Fibroblast of lung (primary cell): Measurements from ENCODE around the gene PCSK6. TPM values are rescaled to one million over a fixed set of nuclear protein-coding genes. Genes with fewer than 3 reads are reported as not detected.

Experiments used
- DNase-seq, 2 donors: peaks; one replicate each; pipeline versions ENCODE4 v3.0.0 to v3.0.0-alpha.2; 2010; ENCODE audit warnings: low read depth in 2 of 2
- H2AFZ ChIP-seq: 2 replicates; pipeline ENCODE4 v1.5.1; 2012; ENCODE audit warnings: low read length, control low read depth, inconsistent platforms
- H3K27ac ChIP-seq: 2 replicates; pipeline ENCODE4 v1.5.1; 2011; ENCODE audit warnings: low read length, control low read depth; ENCODE audit not compliant: insufficient read depth
- H3K27me3 ChIP-seq: 2 replicates; pipeline ENCODE4 v1.5.1; 2011; ENCODE audit warnings: mild to moderate bottlenecking, low read length; ENCODE audit not compliant: control insufficient read depth, insufficient read depth
- H3K36me3 ChIP-seq: 2 replicates; pipeline ENCODE4 v1.5.1; 2011; ENCODE audit warnings: low read length; ENCODE audit not compliant: control insufficient read depth, insufficient read depth
- H3K4me1 ChIP-seq: 2 replicates; pipeline ENCODE4 v1.5.1; 2011; ENCODE audit warnings: low read length; ENCODE audit not compliant: control insufficient read depth, insufficient read depth; ENCODE audit errors: extremely low read depth
- H3K4me2 ChIP-seq: 2 replicates; pipeline ENCODE4 v1.5.1; 2011; ENCODE audit warnings: low read length, control low read depth; ENCODE audit not compliant: insufficient read depth; ENCODE audit errors: extremely low read depth
- H3K4me3 ChIP-seq, 4 experiments: fragments of 200-600 bp in 1 of 4; sonication (generic) in 1 of 4; replicated peaks in 1 of 4; 2 replicates each; pipeline ENCODE4 v1.5.1; 2011 to 2016; ENCODE audit warnings: low read length in 4 of 4, low read depth in 3 of 4, mild to moderate bottlenecking in 3 of 4, control low read depth in 2 of 4, inconsistent platforms in 1 of 4, mixed read lengths in 1 of 4; ENCODE audit not compliant: insufficient read depth in 1 of 4; ENCODE audit errors: control extremely low read depth in 1 of 4
- H3K79me2 ChIP-seq: 2 replicates; pipeline ENCODE4 v1.5.1; 2012; ENCODE audit warnings: mild to moderate bottlenecking, low read length, inconsistent platforms; ENCODE audit not compliant: control insufficient read depth, insufficient read depth
- H3K9ac ChIP-seq: 2 replicates; pipeline ENCODE4 v1.5.1; 2011; ENCODE audit warnings: mild to moderate bottlenecking, low read length, control low read depth; ENCODE audit not compliant: insufficient read depth
- H3K9me3 ChIP-seq: 2 replicates; pipeline ENCODE4 v1.5.1; 2012; ENCODE audit warnings: low read depth, low read length; ENCODE audit not compliant: control insufficient read depth, insufficient read depth
- H4K20me1 ChIP-seq: 2 replicates; pipeline ENCODE4 v1.5.1; 2011; ENCODE audit warnings: low read length; ENCODE audit not compliant: control insufficient read depth, insufficient read depth; ENCODE audit errors: extremely low read depth
- CTCF ChIP-seq, 2 donors: IDR thresholded peaks in 1 of 2; conservative IDR thresholded peaks in 1 of 2; 1 replicate in 1 of 2; 2 replicates in 1 of 2; pipeline ENCODE4 v1.5.1; 2011 to 2012; ENCODE audit warnings: low read length in 2 of 2, control low read depth in 1 of 2, inconsistent platforms in 1 of 2, low read depth in 1 of 2, mild to moderate bottlenecking in 1 of 2
- EZH2 ChIP-seq: IDR thresholded peaks from 2 replicates; pipeline ENCODE4 v1.5.1; 2012; ENCODE audit warnings: low read length, control low read depth, mild to moderate bottlenecking; ENCODE audit errors: missing control alignments
- polyA plus RNA-seq, 2 donors: library from polyadenylated mRNA; depleted of rRNA in 1 of 2; stranded (reverse) in 1 of 2; unstranded in 1 of 2; fragments of >200 nt; gene quantifications; 2 replicates each; pipeline ENCODE4 v1.2.1, GENCODE V29; 2011 to 2012; ENCODE audit warnings: missing spikeins in 1 of 2
- total RNA-seq: library from RNA; depleted of rRNA; stranded (reverse); fragments of >200 nt; gene quantifications from 2 replicates; pipeline ENCODE4 v1.2.1, GENCODE V29; 2014

Gene PCSK6
- total and polyA plus RNA-seq, 2 donors (not counting 1 experiment from before 2014, with no cell fraction given), result 0.02 to 0.83 TPM

GRCh38 chr15:101463270-101463669, 26.2 kb downstream of the PCSK6 start:
- H3K36me3 ChIP-seq, result no peaks in the 10 kb centered on the region
- H3K79me2 ChIP-seq, result no peaks in the 10 kb centered on the region
- H2AFZ ChIP-seq, result no peak overlapping the region
- H3K4me1 ChIP-seq, result no peaks in the 10 kb centered on the region
- DNase-seq, result no peak
- no peak overlapping the region for H3K4me3 ChIP-seq
- no peak overlapping the region for H3K4me2 ChIP-seq
- no peaks in the 10 kb centered on the region for H3K9me3 ChIP-seq
- H3K9ac ChIP-seq, result no peak overlapping the region
- no peaks in the 10 kb centered on the region for H4K20me1 ChIP-seq
- TF ChIP-seq CTCF (conservative IDR thresholded peaks at IDR 0.05 in 1 of 2, IDR thresholded peaks at IDR 0.05 in 1 of 2; ENCODE audit: low read depth in 1 of 2, low read length in 2 of 2) (no peak), EZH2 (no peak)
- no peak overlapping the region for H3K27ac ChIP-seq
- H3K27me3 ChIP-seq, result peaks cover 2% of the 10 kb centered on the region

- Histone ChIP-seq H3K4me2 (no peak overlapping the region), H3K79me2 (no peaks in the 10 kb centered on the region)
Measured at GRCh38 chr15:101461097-101461496, 28.4 kb downstream of the PCSK6 start.

GRCh38 chr15:101459579-101460300, 29.8 kb downstream of the PCSK6 start:
- DNase-seq, result no peak
- Histone ChIP-seq H3K9me3 (no peaks in the 10 kb centered on the region), H2AFZ (no peak overlapping the region), H3K27ac (no peak overlapping the region), H4K20me1 (no peaks in the 10 kb centered on the region), H3K4me1 (peaks cover 2% of the 10 kb centered on the region), H3K36me3 (no peaks in the 10 kb centered on the region), H3K4me2 (no peak overlapping the region), H3K9ac (no peak overlapping the region), H3K79me2 (no peaks in the 10 kb centered on the region), H3K27me3 (no peaks in the 10 kb centered on the region), H3K4me3 (no peak overlapping the region)
- no peak for TF ChIP-seq EZH2
- TF ChIP-seq CTCF (conservative IDR thresholded peaks at IDR 0.05 in 1 of 2, IDR thresholded peaks at IDR 0.05 in 1 of 2; ENCODE audit: low read depth in 1 of 2, low read length in 2 of 2), result no peak

More at GRCh38 chr15:101461097-101461496, 28.4 kb downstream of the PCSK6 start:
- H3K4me1 ChIP-seq, result no peaks in the 10 kb centered on the region
- H3K36me3 ChIP-seq, result no peaks in the 10 kb centered on the region
- TF ChIP-seq EZH2 (no peak), CTCF (conservative IDR thresholded peaks at IDR 0.05 in 1 of 2, IDR thresholded peaks at IDR 0.05 in 1 of 2; ENCODE audit: low read depth in 1 of 2, low read length in 2 of 2) (no peak)
- H3K27ac ChIP-seq, result no peak overlapping the region
- no peak overlapping the region for H3K4me3 ChIP-seq
- H2AFZ ChIP-seq, result no peak overlapping the region
- no peak overlapping the region for H3K9ac ChIP-seq
- H3K9me3 ChIP-seq, result no peaks in the 10 kb centered on the region
- DNase-seq, result no peak
- H4K20me1 ChIP-seq, result no peaks in the 10 kb centered on the region
- H3K27me3 ChIP-seq, result no peaks in the 10 kb centered on the region
